WERI-Rb-1 (cell line): ENCODE measurements around the gene ZC3H12D.

Experiments
- DNase-seq: peaks from one replicate; pipeline ENCODE4 v3.0.0-alpha.2; 2020
- H3K27ac ChIP-seq: fragments of 250-450 bp; sonication (Bioruptor Pico); 2 replicates; pipeline ENCODE4 v1.5.1; 2020; ENCODE audit warnings: mild to moderate bottlenecking, moderate library complexity
- H3K27me3 ChIP-seq: fragments of 250-450 bp; sonication (Bioruptor Pico); 2 replicates; pipeline ENCODE4 v1.5.1; 2021; ENCODE audit warnings: mild to moderate bottlenecking, low read depth, moderate library complexity; ENCODE audit not compliant: insufficient read depth, severe bottlenecking
- H3K36me3 ChIP-seq: fragments of 250-450 bp; sonication (Bioruptor Pico); 2 replicates; pipeline ENCODE4 v1.5.1; 2020; ENCODE audit warnings: mild to moderate bottlenecking, moderate library complexity
- H3K4me3 ChIP-seq: 2 replicates; pipeline ENCODE4 v1.5.1; 2011; ENCODE audit warnings: low read depth, mild to moderate bottlenecking, control low read depth, low read length
- H3K9me3 ChIP-seq: fragments of 250-450 bp; sonication (Bioruptor Pico); 2 replicates; pipeline ENCODE4 v1.5.1; 2021; ENCODE audit warnings: mild to moderate bottlenecking, moderate library complexity; ENCODE audit not compliant: severe bottlenecking
- TF ChIP-seq, protein P1 (sequence below): IDR thresholded peaks from 2 replicates; pipeline ENCODE4 v1.5.1; 2011; ENCODE audit warnings: low read depth, mild to moderate bottlenecking, control low read depth, inconsistent platforms, low read length

The ZC3H12D gene

GRCh38 chr6:149431905-149432775 is 52.7 kb downstream of the ZC3H12D start:
- Histone ChIP-seq H3K4me3 (no peak overlapping the region), H3K36me3 (no peaks in the 10 kb centered on the region), H3K27ac (no peak overlapping the region), H3K9me3 (no peaks in the 10 kb centered on the region), H3K27me3 (no peaks in the 10 kb centered on the region)
- TF ChIP-seq, protein P1, sequence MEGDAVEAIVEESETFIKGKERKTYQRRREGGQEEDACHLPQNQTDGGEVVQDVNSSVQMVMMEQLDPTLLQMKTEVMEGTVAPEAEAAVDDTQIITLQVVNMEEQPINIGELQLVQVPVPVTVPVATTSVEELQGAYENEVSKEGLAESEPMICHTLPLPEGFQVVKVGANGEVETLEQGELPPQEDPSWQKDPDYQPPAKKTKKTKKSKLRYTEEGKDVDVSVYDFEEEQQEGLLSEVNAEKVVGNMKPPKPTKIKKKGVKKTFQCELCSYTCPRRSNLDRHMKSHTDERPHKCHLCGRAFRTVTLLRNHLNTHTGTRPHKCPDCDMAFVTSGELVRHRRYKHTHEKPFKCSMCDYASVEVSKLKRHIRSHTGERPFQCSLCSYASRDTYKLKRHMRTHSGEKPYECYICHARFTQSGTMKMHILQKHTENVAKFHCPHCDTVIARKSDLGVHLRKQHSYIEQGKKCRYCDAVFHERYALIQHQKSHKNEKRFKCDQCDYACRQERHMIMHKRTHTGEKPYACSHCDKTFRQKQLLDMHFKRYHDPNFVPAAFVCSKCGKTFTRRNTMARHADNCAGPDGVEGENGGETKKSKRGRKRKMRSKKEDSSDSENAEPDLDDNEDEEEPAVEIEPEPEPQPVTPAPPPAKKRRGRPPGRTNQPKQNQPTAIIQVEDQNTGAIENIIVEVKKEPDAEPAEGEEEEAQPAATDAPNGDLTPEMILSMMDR = peak; percentile 89
- peak; percentile 93 for DNase-seq

- DNase-seq = no peak
- TF ChIP-seq, protein P1 = no peak
- Histone ChIP-seq H3K36me3 (no peaks in the 10 kb centered on the region), H3K27ac (no peak overlapping the region), H3K4me3 (no peak overlapping the region), H3K9me3 (no peaks in the 10 kb centered on the region), H3K27me3 (no peaks in the 10 kb centered on the region)
Measured at GRCh38 chr6:149429427-149430360, 55.1 kb downstream of the ZC3H12D start.

DNA sequence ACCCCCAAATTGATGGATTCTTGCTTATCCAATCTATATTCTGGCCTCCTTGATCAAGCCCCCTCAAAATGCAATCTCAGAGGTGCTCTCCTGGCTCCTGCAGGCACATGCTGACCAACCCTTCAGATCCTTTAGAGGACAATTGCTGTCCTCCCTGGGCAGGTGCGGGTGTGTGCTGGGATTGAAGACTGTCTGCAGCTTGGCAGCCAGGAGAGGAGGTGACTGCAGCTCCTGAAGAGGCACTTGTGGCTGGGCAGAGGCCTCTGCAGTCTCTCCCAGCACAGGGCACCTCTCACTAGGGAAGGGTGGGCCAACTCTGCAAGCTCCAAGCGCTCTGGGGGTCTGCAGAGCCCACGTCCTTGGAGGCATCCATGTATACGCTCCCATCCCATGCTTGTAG is 56.2 kb downstream of the ZC3H12D start:
- no peaks in the 10 kb centered on the region for H3K36me3 ChIP-seq
- DNase-seq = no peak
- H3K27me3 ChIP-seq = no peaks in the 10 kb centered on the region
- no peak overlapping the region for H3K27ac ChIP-seq
- H3K9me3 ChIP-seq = no peaks in the 10 kb centered on the region
- H3K4me3 ChIP-seq = no peak overlapping the region
- TF ChIP-seq, protein P1 = no peak

DNA sequence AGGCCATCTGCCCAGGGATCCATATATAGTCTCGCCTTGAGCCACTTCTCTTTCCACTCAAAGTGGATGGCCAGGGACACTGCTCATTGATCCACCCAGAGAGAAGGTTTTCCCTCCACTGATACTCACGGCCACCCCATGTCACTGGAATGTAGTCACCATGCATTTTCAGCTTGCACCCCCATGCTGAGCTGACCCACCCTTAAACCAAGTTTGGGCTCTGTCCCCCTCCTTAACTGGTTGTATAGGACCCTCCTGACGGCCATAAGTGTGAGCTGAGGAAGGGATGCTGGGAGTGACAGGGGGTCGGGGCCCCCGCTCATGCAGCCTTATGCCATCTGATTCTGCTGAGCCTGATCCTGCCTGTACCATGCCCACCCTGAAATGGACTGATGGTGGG is 59.1 kb downstream of the ZC3H12D start:
- DNase-seq = no peak
- Histone ChIP-seq H3K4me3 (no peak overlapping the region), H3K36me3 (no peaks in the 10 kb centered on the region), H3K27ac (no peak overlapping the region), H3K9me3 (no peaks in the 10 kb centered on the region), H3K27me3 (no peaks in the 10 kb centered on the region)
- TF ChIP-seq, protein P1 = no peak

GRCh38 chr6:149425224-149425623 is 59.6 kb downstream of the ZC3H12D start:
- Histone ChIP-seq H3K36me3 (no peaks in the 10 kb centered on the region), H3K9me3 (no peaks in the 10 kb centered on the region), H3K27me3 (no peaks in the 10 kb centered on the region), H3K4me3 (no peak overlapping the region), H3K27ac (no peak overlapping the region)
- DNase-seq = no peak
- TF ChIP-seq, protein P1 = no peak
